NT2/D1 (cell line): Measurements from ENCODE around the gene PIK3R5.

ENCODE experiments used
- DNase-seq: peaks from one replicate; pipeline ENCODE4 v3.0.0-alpha.2; 2011; ENCODE audit warnings: low read depth, low spot score
- H3K27me3 ChIP-seq: 2 replicates; pipeline ENCODE4 v1.6.0; 2011; ENCODE audit warnings: mild to moderate bottlenecking; ENCODE audit not compliant: insufficient read length, insufficient read depth
- H3K36me3 ChIP-seq: 2 replicates; pipeline ENCODE4 v1.6.1; 2011; ENCODE audit warnings: mild to moderate bottlenecking, low read length, mixed read lengths; ENCODE audit not compliant: insufficient read depth, insufficient read length
- H3K4me1 ChIP-seq: 2 replicates; pipeline ENCODE4 v1.5.1; 2011; ENCODE audit not compliant: insufficient read depth, insufficient read length
- H3K4me3 ChIP-seq: 2 replicates; pipeline ENCODE4 v1.5.1; 2011; ENCODE audit warnings: low read depth; ENCODE audit not compliant: insufficient read length
- H3K9ac ChIP-seq: 2 replicates; pipeline ENCODE4 v1.6.0; 2011; ENCODE audit warnings: low read depth; ENCODE audit not compliant: insufficient read length
- H3K9me3 ChIP-seq: 2 replicates; pipeline ENCODE4 v1.5.1; 2011; ENCODE audit warnings: mild to moderate bottlenecking, low read length; ENCODE audit not compliant: insufficient read depth
- SUZ12 ChIP-seq: IDR thresholded peaks from 2 replicates; pipeline ENCODE4 v1.6.1; 2011; ENCODE audit not compliant: insufficient read length, insufficient read depth; ENCODE audit errors: extremely low read depth
- YY1 ChIP-seq: IDR thresholded peaks from 2 replicates; pipeline ENCODE4 v1.6.1; 2011; ENCODE audit not compliant: insufficient read length, insufficient read depth
- ZNF274 ChIP-seq: IDR thresholded peaks from 2 replicates; pipeline ENCODE4 v1.6.1; 2011; ENCODE audit warnings: mild to moderate bottlenecking, low read depth, low read length

PIK3R5 gene

DNA sequence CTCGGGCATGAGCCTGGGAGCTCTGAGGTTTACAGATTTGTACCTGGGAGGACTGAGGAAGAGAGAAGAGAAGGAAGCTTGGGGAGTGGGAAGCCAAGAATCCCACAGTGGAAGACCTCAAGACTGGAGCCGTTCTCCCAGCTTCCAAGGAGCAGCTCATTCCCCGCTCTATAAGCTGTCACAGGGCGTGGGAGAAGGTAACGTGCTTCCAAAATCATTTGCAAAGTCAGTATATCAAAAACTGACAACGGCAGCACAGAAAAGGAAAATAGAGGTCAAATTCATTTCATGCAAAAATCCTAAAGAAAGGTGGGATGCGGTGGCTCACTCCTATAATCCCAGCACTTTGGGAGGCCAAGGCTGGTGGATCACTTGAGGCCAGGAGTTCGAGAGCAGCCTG, 7.8 kb downstream of the PIK3R5 start:
- TF ChIP-seq ZNF274 (no peak), SUZ12 (no peak), YY1 (no peak)
- Histone ChIP-seq H3K9ac (no peak overlapping the region), H3K9me3 (no peaks in the 10 kb centered on the region), H3K36me3 (no peaks in the 10 kb centered on the region), H3K4me1 (no peaks in the 10 kb centered on the region), H3K27me3 (no peaks in the 10 kb centered on the region), H3K4me3 (no peak overlapping the region)
- no peak for DNase-seq

DNA sequence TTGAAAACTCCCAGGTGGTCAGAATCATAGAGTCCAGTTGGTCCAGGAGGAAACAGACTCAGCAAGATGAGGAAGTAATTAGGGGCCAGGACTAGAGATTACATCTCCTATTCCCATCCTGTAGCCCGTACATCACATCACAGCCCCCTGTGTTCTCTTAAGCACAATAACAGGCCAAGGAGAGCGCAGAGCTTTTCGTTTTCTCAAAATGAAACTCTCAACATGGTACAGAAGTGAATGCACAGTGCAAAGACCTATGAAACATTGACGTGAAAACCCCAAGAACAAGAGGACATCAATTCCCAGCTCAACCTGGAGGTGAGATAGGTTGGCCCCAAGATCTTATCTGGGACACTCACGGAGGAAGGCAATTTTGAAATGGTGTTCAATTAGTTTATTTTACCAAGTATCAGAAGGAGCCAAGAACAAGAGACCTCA, 9.0 kb downstream of the PIK3R5 start:
- Histone ChIP-seq H3K27me3 (no peaks in the 10 kb centered on the region), H3K4me3 (no peak overlapping the region), H3K4me1 (no peaks in the 10 kb centered on the region)

GRCh38 chr17:8955021-8955959, 10.2 kb downstream of the PIK3R5 start:
- DNase-seq: no peak
- no peaks in the 10 kb centered on the region for H3K9me3 ChIP-seq
- H3K9ac ChIP-seq: no peak overlapping the region
- no peak for TF ChIP-seq ZNF274
- TF ChIP-seq SUZ12: no peak
- no peak for TF ChIP-seq YY1
- no peaks in the 10 kb centered on the region for H3K4me1 ChIP-seq
- no peak overlapping the region for H3K4me3 ChIP-seq
- H3K27me3 ChIP-seq: no peaks in the 10 kb centered on the region
- no peaks in the 10 kb centered on the region for H3K36me3 ChIP-seq

More for the DNA sequence above, 9.0 kb downstream of the PIK3R5 start:
- no peak overlapping the region for H3K9ac ChIP-seq
- TF ChIP-seq ZNF274 (no peak), YY1 (no peak), SUZ12 (no peak)
- H3K9me3 ChIP-seq: no peaks in the 10 kb centered on the region
- DNase-seq: no peak
- no peaks in the 10 kb centered on the region for H3K36me3 ChIP-seq

DNA sequence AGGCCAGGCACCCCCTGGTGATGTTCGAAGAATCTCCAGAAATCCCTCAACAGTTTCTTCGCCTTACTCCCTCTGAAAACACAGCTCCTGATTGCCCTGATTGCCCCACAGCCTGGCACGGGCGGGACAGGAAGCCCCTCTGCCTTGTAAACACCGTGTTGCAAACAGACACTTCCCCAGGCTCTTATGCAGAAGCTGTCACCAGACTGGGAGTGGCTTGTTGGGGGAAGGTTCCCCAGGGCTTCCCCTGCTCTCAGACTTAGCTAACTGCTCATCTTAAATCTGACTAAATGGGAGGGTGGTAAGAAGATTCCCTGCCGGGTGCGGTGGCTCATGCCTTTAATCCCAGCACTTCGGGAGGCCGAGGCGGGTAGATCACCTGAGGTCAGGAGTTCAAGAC, 11.2 kb downstream of the PIK3R5 start:
- Histone ChIP-seq H3K9ac (no peak overlapping the region), H3K9me3 (no peaks in the 10 kb centered on the region), H3K4me1 (no peaks in the 10 kb centered on the region), H3K27me3 (no peaks in the 10 kb centered on the region), H3K36me3 (no peaks in the 10 kb centered on the region), H3K4me3 (no peak overlapping the region)
- DNase-seq: peak; percentile 54
- TF ChIP-seq ZNF274 (no peak), SUZ12 (no peak), YY1 (no peak)

- no peak for TF ChIP-seq YY1
- TF ChIP-seq ZNF274: no peak
- no peak for TF ChIP-seq SUZ12
- Histone ChIP-seq H3K27me3 (no peaks in the 10 kb centered on the region), H3K9ac (no peak overlapping the region), H3K4me3 (no peak overlapping the region), H3K36me3 (no peaks in the 10 kb centered on the region), H3K9me3 (no peaks in the 10 kb centered on the region), H3K4me1 (no peaks in the 10 kb centered on the region)
- no peak for DNase-seq
These were observed 12.2 kb downstream of the PIK3R5 start for GRCh38 chr17:8953156-8953885.

DNA sequence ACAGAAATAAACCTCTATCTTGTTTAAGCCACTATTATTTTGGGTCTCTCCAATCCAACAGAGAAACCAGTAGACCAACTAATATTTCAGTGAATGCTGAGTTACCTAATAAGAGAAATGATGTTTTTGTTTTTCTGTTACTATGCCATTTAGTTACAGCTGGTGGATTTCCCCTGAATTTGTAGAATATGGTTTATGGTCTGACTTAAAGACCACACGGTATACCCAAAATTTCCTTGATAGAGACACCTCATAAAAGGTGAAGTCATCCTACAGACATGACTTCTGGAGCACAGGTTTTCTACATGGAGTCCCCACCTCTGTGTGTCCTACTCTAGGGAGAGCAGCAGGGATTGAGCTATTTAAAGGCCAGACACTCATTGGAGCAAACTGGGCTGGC, 13.3 kb downstream of the PIK3R5 start:
- no peak for TF ChIP-seq ZNF274
- no peaks in the 10 kb centered on the region for H3K36me3 ChIP-seq

DNA sequence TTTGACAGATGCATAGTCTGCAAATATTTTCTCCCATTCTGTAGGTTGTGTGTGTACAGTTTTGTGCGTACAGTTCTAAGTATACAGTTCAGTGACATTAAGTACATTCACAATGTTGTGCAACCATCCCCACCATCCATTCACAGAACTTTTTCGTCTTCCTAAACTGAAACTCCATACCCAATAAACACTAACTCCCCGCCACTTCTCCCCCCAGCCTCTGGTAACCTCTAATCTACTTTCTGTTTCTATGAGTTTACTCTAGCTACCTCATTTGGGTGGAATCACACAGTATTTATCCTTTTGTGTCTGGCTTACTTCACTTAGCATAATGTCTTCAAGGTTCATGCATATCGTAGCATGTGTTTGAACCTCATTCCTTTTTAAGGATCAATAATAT, 14.3 kb downstream of the PIK3R5 start:
- Histone ChIP-seq H3K36me3 (no peaks in the 10 kb centered on the region), H3K9ac (no peak overlapping the region), H3K9me3 (no peaks in the 10 kb centered on the region), H3K4me1 (no peaks in the 10 kb centered on the region), H3K27me3 (no peaks in the 10 kb centered on the region), H3K4me3 (no peak overlapping the region)
- DNase-seq: no peak
- TF ChIP-seq ZNF274 (no peak), SUZ12 (no peak), YY1 (no peak)

More for the DNA sequence above, 13.3 kb downstream of the PIK3R5 start:
- no peak for DNase-seq
- Histone ChIP-seq H3K9me3 (no peaks in the 10 kb centered on the region), H3K4me3 (no peak overlapping the region), H3K9ac (no peak overlapping the region), H3K4me1 (no peaks in the 10 kb centered on the region), H3K27me3 (no peaks in the 10 kb centered on the region)
